Uterus (tissue), 4 donors: ENCODE data around the gene DBNDD1. TPM values are rescaled to one million over a fixed set of nuclear protein-coding genes. Genes with fewer than 3 reads are reported as not detected.

Experiments
- DNase-seq, 2 donors: peaks; one replicate each; pipeline ENCODE4 v3.0.0-alpha.2; 2019 to 2020
- H3K27ac ChIP-seq, 2 donors: fragments of 200-600 bp; sonication (generic); 1 replicate in 1 of 2; 2 replicates in 1 of 2; pipeline ENCODE4 v1.5.1; 2016 to 2018
- H3K27me3 ChIP-seq, 2 donors: fragments of 200-600 bp; sonication (generic); one replicate each; pipeline ENCODE4 v1.5.1; 2018 to 2019; ENCODE audit warnings: control low read depth in 1 of 2
- H3K36me3 ChIP-seq, 2 donors: fragments of 200-600 bp; sonication (generic); one replicate each; pipeline ENCODE4 v1.5.1; 2019; ENCODE audit warnings: control low read depth in 1 of 2
- H3K4me1 ChIP-seq, 2 donors: fragments of 200-600 bp; sonication (generic); one replicate each; pipeline ENCODE4 v1.5.1; 2018 to 2019; ENCODE audit warnings: control low read depth in 1 of 2
- H3K4me3 ChIP-seq, 2 donors: fragments of 200-600 bp; sonication (generic); 1 replicate in 1 of 2; 2 replicates in 1 of 2; pipeline ENCODE4 v1.5.1; 2018 to 2019; ENCODE audit warnings: mild to moderate bottlenecking in 1 of 2
- H3K9me3 ChIP-seq, 2 donors: fragments of 200-600 bp; sonication (generic); one replicate each; pipeline ENCODE4 v1.5.1; 2019; ENCODE audit warnings: control low read depth in 1 of 2
- POLR2A ChIP-seq, 2 donors: fragments of 450-650 bp; IDR thresholded peaks; one replicate each; pipeline ENCODE4 v1.6.1; 2016; ENCODE audit warnings: antibody characterized with exemption in 2 of 2, mild to moderate bottlenecking in 1 of 2, moderate library complexity in 1 of 2
- intact Hi-C: fragments of 100-400 bp; cut with DNase I; formaldehyde crosslinking; loops from one replicate; pipeline ENCODE4 v1.15.1; 2023; ENCODE audit warnings: low total_unique reads
- total RNA-seq, 4 donors: library from RNA; depleted of rRNA in 3 of 4; stranded (reverse); fragments of >200 nt in 3 of 4; gene quantifications; one replicate each; pipeline versions ENCODE4 v1.1.0 to v1.2.4, GENCODE V29; 2014 to 2023
- TF ChIP-seq, protein P1 (sequence below), 4 experiments: fragments of 200-600 bp in 2 of 4; fragments of 450-650 bp in 2 of 4; sonication (generic) in 2 of 4; IDR thresholded peaks; one replicate each; pipeline ENCODE4 v1.5.1; 2016 to 2019; ENCODE audit warnings: antibody characterized with exemption in 4 of 4, mild to moderate bottlenecking in 2 of 4, moderate library complexity in 1 of 4
- donor health status: DM: yes; HTN: yes; CAD: no.

DBNDD1 gene
- total RNA-seq, 4 donors from 2014 or later, result 1.0 to 4.2 TPM; not detected in 2

DNA sequence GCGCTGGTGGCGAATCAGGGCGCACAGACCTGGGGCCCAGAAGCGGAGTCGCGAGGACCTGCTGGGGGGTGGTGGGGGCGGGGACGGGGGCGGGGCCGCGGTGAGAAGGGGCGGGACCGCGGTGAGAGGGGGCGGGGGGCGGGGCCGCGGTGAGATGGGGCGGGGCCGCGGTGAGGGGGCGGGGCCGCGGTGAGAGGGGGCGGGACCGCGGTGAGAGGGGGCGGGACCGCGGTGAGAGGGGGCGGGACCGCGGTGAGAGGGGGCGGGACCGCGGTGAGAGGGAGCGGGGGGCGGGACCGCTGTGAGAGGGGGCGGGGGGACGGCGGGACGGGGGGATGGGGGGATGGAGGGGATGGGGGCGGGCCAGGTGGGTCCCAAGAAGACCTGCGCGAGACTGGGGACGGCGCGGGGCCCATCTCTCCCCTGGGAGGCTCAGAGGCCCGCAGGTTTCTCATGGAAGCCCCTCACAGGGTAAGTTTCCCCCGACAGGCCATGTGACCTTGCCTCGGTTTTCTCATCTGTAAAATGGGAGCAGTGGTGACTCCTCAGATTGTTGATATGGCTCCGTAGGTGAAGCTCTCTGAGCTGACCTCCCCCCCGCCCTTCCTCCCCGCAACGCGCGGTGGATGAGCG is 28.6 kb upstream of the DBNDD1 start:
- TF ChIP-seq POLR2A (IDR thresholded peaks at IDR 0.05), result no peak
- TF ChIP-seq, protein P1, sequence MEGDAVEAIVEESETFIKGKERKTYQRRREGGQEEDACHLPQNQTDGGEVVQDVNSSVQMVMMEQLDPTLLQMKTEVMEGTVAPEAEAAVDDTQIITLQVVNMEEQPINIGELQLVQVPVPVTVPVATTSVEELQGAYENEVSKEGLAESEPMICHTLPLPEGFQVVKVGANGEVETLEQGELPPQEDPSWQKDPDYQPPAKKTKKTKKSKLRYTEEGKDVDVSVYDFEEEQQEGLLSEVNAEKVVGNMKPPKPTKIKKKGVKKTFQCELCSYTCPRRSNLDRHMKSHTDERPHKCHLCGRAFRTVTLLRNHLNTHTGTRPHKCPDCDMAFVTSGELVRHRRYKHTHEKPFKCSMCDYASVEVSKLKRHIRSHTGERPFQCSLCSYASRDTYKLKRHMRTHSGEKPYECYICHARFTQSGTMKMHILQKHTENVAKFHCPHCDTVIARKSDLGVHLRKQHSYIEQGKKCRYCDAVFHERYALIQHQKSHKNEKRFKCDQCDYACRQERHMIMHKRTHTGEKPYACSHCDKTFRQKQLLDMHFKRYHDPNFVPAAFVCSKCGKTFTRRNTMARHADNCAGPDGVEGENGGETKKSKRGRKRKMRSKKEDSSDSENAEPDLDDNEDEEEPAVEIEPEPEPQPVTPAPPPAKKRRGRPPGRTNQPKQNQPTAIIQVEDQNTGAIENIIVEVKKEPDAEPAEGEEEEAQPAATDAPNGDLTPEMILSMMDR (IDR thresholded peaks at IDR 0.05), result no peak
- no peaks in the 10 kb centered on the region for H3K36me3 ChIP-seq
- H3K4me3 ChIP-seq, result peak overlapping the region; percentile 18 to 39
- no peaks in the 10 kb centered on the region for H3K27me3 ChIP-seq
- peaks cover 0 to 13% of the 10 kb centered on the region in 2 donors for H3K4me1 ChIP-seq
- no peaks in the 10 kb centered on the region for H3K9me3 ChIP-seq
- DNase-seq, result peak in 1 of 2 donors; percentile 41
- H3K27ac ChIP-seq, result peak overlapping the region in 1 of 2 donors; percentile 80
- intact Hi-C loops, result no loop called here

DNA sequence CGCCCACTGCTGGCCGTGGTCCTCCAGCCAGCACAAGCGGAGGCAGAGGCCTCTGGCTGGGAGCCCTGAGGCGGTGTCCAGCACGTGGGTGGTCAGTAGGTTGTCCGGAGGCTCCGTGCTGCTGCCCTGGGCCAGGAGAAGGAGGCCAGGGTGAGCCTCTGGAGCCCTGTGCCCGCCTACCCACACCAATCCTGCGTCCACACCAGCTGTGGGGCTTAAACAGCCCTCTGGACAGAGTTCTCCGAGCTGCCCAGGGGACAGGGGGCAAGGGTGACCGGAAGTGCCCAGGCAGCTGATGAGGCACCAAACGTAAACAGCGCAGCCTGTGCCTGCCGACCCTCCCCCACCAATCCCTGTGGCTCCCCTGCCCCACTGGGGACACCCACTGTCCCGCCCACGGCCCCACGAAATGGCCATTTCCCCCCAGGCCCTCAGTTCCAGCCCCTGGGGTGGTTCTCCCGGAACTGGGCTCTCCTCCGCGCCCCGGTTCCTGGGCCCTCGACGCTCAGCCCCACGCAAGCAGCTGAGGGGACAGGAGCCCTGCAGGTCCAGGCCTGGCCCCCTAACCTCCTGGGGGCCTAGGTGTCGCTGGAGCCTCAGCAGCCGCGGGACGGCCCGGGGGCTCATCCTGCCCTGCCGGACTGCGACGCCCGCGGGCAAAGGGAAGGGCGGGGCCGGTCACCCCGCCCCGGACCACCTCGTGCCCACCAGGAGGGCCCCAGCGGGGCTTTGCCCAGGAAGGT is 27.9 kb upstream of the DBNDD1 start:
- TF ChIP-seq, protein P1 (IDR thresholded peaks at IDR 0.05), result no peak
- TF ChIP-seq POLR2A (IDR thresholded peaks at IDR 0.05), result peak in 1 of 2 donors; percentile 23
- no peaks in the 10 kb centered on the region for H3K9me3 ChIP-seq
- peak overlapping the region; percentile 18 to 39 for H3K4me3 ChIP-seq
- peak overlapping the region in 1 of 2 donors; percentile 80 for H3K27ac ChIP-seq
- DNase-seq, result peak; percentile 82 to 84
- no peaks in the 10 kb centered on the region for H3K36me3 ChIP-seq
- intact Hi-C loops, result no loop called here
- H3K4me1 ChIP-seq, result peaks cover 0 to 13% of the 10 kb centered on the region in 2 donors
- H3K27me3 ChIP-seq, result no peaks in the 10 kb centered on the region

DNA sequence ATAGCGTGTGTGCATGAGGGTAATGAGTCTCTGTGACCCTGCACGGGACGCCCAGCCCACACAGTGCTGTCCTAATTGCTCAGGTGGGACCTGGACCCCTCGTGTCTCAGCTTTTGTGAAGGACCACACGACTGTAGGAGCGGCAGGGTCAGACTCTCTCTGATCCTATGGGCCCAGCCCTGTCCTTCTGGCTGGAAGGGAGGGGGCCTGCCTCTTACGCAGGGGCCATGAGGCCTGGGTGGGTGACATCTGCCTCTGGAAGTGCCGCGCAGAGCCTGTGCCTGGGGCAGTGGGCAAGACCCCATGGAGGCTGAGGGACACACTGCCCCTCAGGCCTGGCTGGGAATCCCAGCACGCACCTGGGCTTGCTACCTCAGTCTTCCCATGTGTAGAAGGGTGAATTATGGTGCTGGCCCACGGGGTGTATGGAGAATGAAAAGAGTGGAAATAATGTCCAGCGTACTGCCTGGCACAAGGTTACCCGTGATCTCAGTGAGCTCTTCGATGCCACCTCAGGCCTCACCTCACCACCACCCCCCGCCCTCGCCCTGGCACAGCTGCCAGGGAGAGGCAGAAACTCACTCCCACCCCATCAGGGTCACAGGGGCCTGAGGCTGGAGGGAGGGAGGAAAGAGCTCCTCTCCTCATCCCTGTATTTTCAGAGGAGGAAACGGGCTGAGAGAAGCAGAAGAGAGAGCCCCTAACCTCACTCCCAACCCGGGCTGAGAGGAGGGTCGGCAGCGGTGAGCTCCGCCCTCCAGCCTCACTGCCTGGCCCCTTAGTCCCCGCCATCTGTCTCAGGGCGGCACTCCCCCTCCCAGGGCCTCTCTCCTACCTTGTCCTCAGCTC is 27.1 kb upstream of the DBNDD1 start:
- Histone ChIP-seq H3K4me1 (peaks cover 0 to 13% of the 10 kb centered on the region in 2 donors), H3K27me3 (no peaks in the 10 kb centered on the region), H3K9me3 (no peaks in the 10 kb centered on the region), H3K36me3 (no peaks in the 10 kb centered on the region), H3K4me3 (peak overlapping the region; percentile 18 to 39), H3K27ac (peak overlapping the region in 1 of 2 donors; percentile 80)
- no peak for DNase-seq
- TF ChIP-seq POLR2A (IDR thresholded peaks at IDR 0.05), result no peak
- TF ChIP-seq, protein P1 (IDR thresholded peaks at IDR 0.05), result no peak
- intact Hi-C loops, result no loop called here

DNA sequence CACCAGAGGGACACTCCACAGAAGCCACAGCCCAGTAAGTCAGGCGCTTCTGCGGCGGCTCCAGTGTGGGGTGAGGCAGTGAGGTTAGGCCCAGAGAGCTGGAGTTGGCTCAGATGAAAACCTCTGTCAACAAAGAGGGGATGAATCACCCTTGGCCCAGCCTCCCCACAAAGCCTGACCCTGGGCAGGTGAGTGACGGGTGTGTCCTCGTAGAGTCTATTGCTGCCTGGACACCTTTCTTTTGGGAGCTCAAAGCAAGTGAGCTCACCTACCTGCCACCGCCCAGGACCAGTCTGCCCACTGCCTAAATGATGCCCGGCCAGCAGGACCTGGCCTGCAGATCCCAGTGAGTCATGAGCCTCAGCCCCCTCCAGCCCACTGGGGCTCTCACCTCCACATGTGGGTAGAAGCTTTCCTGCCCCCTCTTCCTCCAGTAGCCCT is 24.9 kb upstream of the DBNDD1 start:
- no peaks in the 10 kb centered on the region for H3K9me3 ChIP-seq
- H3K27me3 ChIP-seq, result no peaks in the 10 kb centered on the region
- peaks cover 0 to 13% of the 10 kb centered on the region in 2 donors for H3K4me1 ChIP-seq
- no peaks in the 10 kb centered on the region for H3K36me3 ChIP-seq
- intact Hi-C loops, result no loop called here
- H3K4me3 ChIP-seq, result no peak overlapping the region
- no peak for DNase-seq
- H3K27ac ChIP-seq, result no peak overlapping the region
- TF ChIP-seq, protein P1 (IDR thresholded peaks at IDR 0.05), result no peak
- TF ChIP-seq POLR2A (IDR thresholded peaks at IDR 0.05), result no peak
